Heart left ventricle (tissue), 16 donors: ENCODE results near the gene EIF1AX. TPM values are rescaled to one million over a fixed set of nuclear protein-coding genes. Genes with fewer than 3 reads are reported as not detected.

Experiments
- ATAC-seq, 4 donors: fragments of 200-7000 bp; cut with Tn5 transposase; one replicate each; pipeline ENCODE4 v1.9.1; 2020 to 2022; ENCODE audit warnings: moderate library complexity in 4 of 4, mild to moderate bottlenecking in 3 of 4, moderate number of reproducible peaks in 1 of 4
- DNase-seq, 5 donors: peaks; one replicate each; pipeline ENCODE4 v3.0.0-alpha.2; 2020
- H3K27ac ChIP-seq, 12 donors: fragments of 200-600 bp; sonication (generic) in 4 of 12; one replicate each; pipeline versions ENCODE4 v1.5.0 to v1.8.0; 2016 to 2022; ENCODE audit warnings: mild to moderate bottlenecking in 2 of 12
- H3K27me3 ChIP-seq, 9 donors: fragments of 200-600 bp; sonication (generic) in 2 of 9; one replicate each; pipeline versions ENCODE4 v1.5.1 to v1.8.0; 2016 to 2022; ENCODE audit warnings: mild to moderate bottlenecking in 3 of 9
- H3K36me3 ChIP-seq, 9 donors: fragments of 200-600 bp; sonication (generic) in 2 of 9; one replicate each; pipeline versions ENCODE4 v1.5.0 to v1.8.0; 2018 to 2022; ENCODE audit warnings: mild to moderate bottlenecking in 2 of 9
- H3K4me1 ChIP-seq, 12 donors: fragments of 200-600 bp; sonication (generic) in 4 of 12; one replicate each; pipeline versions ENCODE4 v1.5.0 to v1.8.0; 2016 to 2022; ENCODE audit warnings: mild to moderate bottlenecking in 3 of 12
- H3K4me3 ChIP-seq, 12 donors: fragments of 200-600 bp; sonication (generic) in 4 of 12; one replicate each; pipeline versions ENCODE4 v1.5.0 to v1.8.0; 2017 to 2022; ENCODE audit warnings: mild to moderate bottlenecking in 9 of 12, moderate library complexity in 4 of 12
- H3K9me3 ChIP-seq, 12 donors: fragments of 200-600 bp; sonication (generic) in 4 of 12; one replicate each; pipeline versions ENCODE4 v1.5.0 to v1.8.0; 2016 to 2022; ENCODE audit warnings: mild to moderate bottlenecking in 1 of 12
- POLR2A ChIP-seq, 2 donors: fragments of 450-650 bp; IDR thresholded peaks; one replicate each; pipeline ENCODE4 v1.6.1; 2017; ENCODE audit warnings: antibody characterized with exemption in 2 of 2, mild to moderate bottlenecking in 2 of 2, moderate library complexity in 2 of 2
- WGBS, 4 donors: extraction: QIAGEN DNeasy Blood & Tissue Kit in 2 of 4; methylation state at CpG; one replicate each; pipeline versions ENCODE4 v1.1.5 to v1.1.7; 2013 to 2018; 5-methylcytosine and 5-hydroxymethylcytosine counted together
- intact Hi-C, 10 donors: fragments of 100-400 bp; cut with DNase I; formaldehyde crosslinking; loops; one replicate each; pipeline versions ENCODE4 v1.11.1 to v1.14.2; 2022
- polyA plus RNA-seq, 2 donors: library from polyadenylated mRNA; stranded (reverse); fragments of 200-250 nt; gene quantifications; one replicate each; pipeline ENCODE4 v1.2.3, GENCODE V29; 2013
- total RNA-seq, 9 donors: library from RNA; depleted of rRNA in 2 of 9; stranded (reverse); fragments of >200 nt in 2 of 9; fragmentation: NEBNext Ultra II Directional in 3 of 9; extraction: Animal tissue kit (Norgen Biotek cat#: 25700) in 3 of 9; gene quantifications; one replicate each; pipeline versions ENCODE4 v1.1.0 to v1.2.4, GENCODE V29; 2016 to 2023
- TF ChIP-seq, protein P1 (sequence below), 12 donors: fragments of 200-600 bp; sonication (generic) in 4 of 12; IDR thresholded peaks; one replicate each; pipeline versions ENCODE4 v1.5.0 to v1.8.0; 2018 to 2022; ENCODE audit warnings: antibody characterized with exemption in 12 of 12, mild to moderate bottlenecking in 5 of 12
- donor health status: ischemic (EF 13 %, LVEDD 7.1; RV severe dilation, severe dysfunction).
- donor health status: healthy with polysubstance abuse.
- donor health status: DM: no; HTN: yes; CAD: no.
- donor health status: DM: no; HTN: no; CAD: no.
- donor health status: ischemic (EF 25% LVEDD 6.9; RV normal size, moderate dysfunction).
- donor health status: ischemic (EF 25% LVEDD 5.7; RV mildly dilated, moderate dysfunction).
- donor health status: healthy.
- donor health status: DM: yes; HTN: yes; CAD: no.
- donor health status: ischemic (EF 35%, LVEDD 5.7; RV mildly dilated, moderate dysfunction).
- donor health status: nonischemic (EF 11% LVEDD 7.7; RV severe dilation, severe dysfunction).
- donor health status: DM: yes; HTN: yes; CAD: no.
- donor health status: PGD.
- donor health status: ischemic (EF 29% LVEDD 5.4; RV normal size, mild dysfunction).
- donor health status: nonischemic (EF 23%, LVEDD 6.1; RV moderate dilation, normal function).

EIF1AX gene
- total and polyA plus RNA-seq, 11 donors, result 21.1 to 162 (median 58.7) TPM

DNA sequence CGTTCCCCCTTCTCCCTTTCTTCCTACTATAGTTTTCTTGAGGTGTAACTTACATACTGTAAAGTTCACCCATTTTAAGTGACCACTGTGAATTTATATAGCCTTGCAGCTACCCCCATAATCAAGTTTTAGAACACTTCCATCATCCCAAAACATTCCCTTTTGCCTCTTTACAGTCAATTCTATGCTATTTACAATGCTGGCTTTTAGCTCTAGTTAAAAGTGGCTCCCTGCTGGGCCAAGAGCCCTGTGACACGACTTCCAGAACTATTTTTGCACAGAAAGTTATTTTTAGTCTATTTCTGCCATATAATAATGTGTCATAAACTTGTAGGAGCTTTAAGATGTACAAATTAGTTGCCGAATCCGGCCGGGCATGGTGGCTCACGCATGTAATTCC, 51.8 kb downstream of the EIF1AX start:
- DNase-seq, result no peak
- no peaks in the 10 kb centered on the region for H3K36me3 ChIP-seq
- no peak for TF ChIP-seq POLR2A (IDR thresholded peaks at IDR 0.05)
- TF ChIP-seq, protein P1, sequence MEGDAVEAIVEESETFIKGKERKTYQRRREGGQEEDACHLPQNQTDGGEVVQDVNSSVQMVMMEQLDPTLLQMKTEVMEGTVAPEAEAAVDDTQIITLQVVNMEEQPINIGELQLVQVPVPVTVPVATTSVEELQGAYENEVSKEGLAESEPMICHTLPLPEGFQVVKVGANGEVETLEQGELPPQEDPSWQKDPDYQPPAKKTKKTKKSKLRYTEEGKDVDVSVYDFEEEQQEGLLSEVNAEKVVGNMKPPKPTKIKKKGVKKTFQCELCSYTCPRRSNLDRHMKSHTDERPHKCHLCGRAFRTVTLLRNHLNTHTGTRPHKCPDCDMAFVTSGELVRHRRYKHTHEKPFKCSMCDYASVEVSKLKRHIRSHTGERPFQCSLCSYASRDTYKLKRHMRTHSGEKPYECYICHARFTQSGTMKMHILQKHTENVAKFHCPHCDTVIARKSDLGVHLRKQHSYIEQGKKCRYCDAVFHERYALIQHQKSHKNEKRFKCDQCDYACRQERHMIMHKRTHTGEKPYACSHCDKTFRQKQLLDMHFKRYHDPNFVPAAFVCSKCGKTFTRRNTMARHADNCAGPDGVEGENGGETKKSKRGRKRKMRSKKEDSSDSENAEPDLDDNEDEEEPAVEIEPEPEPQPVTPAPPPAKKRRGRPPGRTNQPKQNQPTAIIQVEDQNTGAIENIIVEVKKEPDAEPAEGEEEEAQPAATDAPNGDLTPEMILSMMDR (IDR thresholded peaks at IDR 0.05), result no peak
- H3K9me3 ChIP-seq, result no peaks in the 10 kb centered on the region
- H3K4me1 ChIP-seq, result no peaks in the 10 kb centered on the region
- intact Hi-C loops, result no loop called here
- H3K27ac ChIP-seq, result no peak overlapping the region
- ATAC-seq, result no peak
- WGBS, 4 donors, result 63 to 80% (median 70%) methylated on average over 6 of the region's 6 CpGs
- no peak overlapping the region for H3K4me3 ChIP-seq
- H3K27me3 ChIP-seq, result peaks cover 0 to 22% (median 0%) of the 10 kb centered on the region in 9 donors

GRCh38 chrX:20080277-20080676, 61.4 kb downstream of the EIF1AX start:
- H3K9me3 ChIP-seq, result no peaks in the 10 kb centered on the region
- H3K4me3 ChIP-seq, result no peak overlapping the region
- no peak for TF ChIP-seq POLR2A (IDR thresholded peaks at IDR 0.05)
- TF ChIP-seq, protein P1 (IDR thresholded peaks at IDR 0.05), result no peak
- no peak overlapping the region for H3K27ac ChIP-seq
- no peaks in the 10 kb centered on the region for H3K4me1 ChIP-seq
- intact Hi-C loops, result no loop called here
- no peaks in the 10 kb centered on the region for H3K36me3 ChIP-seq
- peaks cover 0 to 15% (median 0%) of the 10 kb centered on the region in 9 donors for H3K27me3 ChIP-seq
- DNase-seq (no peak), ATAC-seq (no peak)
- WGBS, 4 donors, result 67 to 83% (median 76%) methylated on average over 1 of the region's 1 CpG

Other genes with a start within 250 kb of the EIF1AX start
- gene BCLAF3, start 150.8 kb downstream of the EIF1AX start, total RNA-seq, result 10 to 100 TPM in 1 of 9 donors, 1 to 10 TPM in 8; 2.4 to 10.6 (median 7.8) TPM
- 1 to 10 TPM; 2.0 to 3.2 TPM for gene BCLAF3, start 150.8 kb downstream of the EIF1AX start, polyA plus RNA-seq
- gene MAP7D2, start 24.9 kb downstream of the EIF1AX start, total RNA-seq, result under 1 TPM; 0.13 to 0.76 (median 0.53) TPM
- gene MAP7D2, start 24.9 kb downstream of the EIF1AX start, polyA plus RNA-seq, result under 1 TPM; 0.11 to 0.23 TPM
- 10 to 100 TPM; 28.1 to 52.3 (median 39.8) TPM for gene RPS6KA3, start 125.1 kb upstream of the EIF1AX start, total RNA-seq
- gene RPS6KA3, start 125.1 kb upstream of the EIF1AX start, polyA plus RNA-seq, result 10 to 100 TPM in 1 of 2 donors, 1 to 10 TPM in 1; 6.6 to 27.8 TPM